ENCODE data around the gene SLC25A28.

The SLC25A28 gene

GRCh38 chr10:99647601-99648151 is 27.4 kb upstream of the SLC25A28 start:
- no peaks in the 10 kb centered on the region for H3K27me3 ChIP-seq (replicated peaks in 2 of 5; ENCODE audit: control insufficient read depth in 4 of 5, insufficient read depth in 5 of 5, low read length in 4 of 5)
- ChIA-PET POLR2A (no interaction called here), CTCF (interaction anchor here (1.2 kb wide), 2 partner anchors 10 to 33 kb away, joined by 4 to 6 read pairs; no protein-coding TSS in a partner anchor)
- H3K27ac ChIP-seq (ENCODE audit: insufficient read depth in 1 of 2, low read depth in 1 of 2, low read length in 2 of 2, poor library complexity in 1 of 2, severe bottlenecking in 2 of 2): no peak overlapping the region
- WGBS (ENCODE audit: insufficient coverage): no CpG with 5 or more reads among the region's 2 CpGs
- H3K4me3 ChIP-seq (ENCODE audit: control insufficient read depth in 1 of 7, extremely low read depth in 1 of 7, insufficient read depth in 4 of 7, low read depth in 2 of 7, low read length in 6 of 7): no peak overlapping the region
- peaks cover 0 to 3% (median 0%) of the 10 kb centered on the region in 5 experiments for H3K9me3 ChIP-seq (ENCODE audit: control extremely low read depth in 1 of 5, control insufficient read depth in 4 of 5, insufficient read depth in 2 of 5, low read depth in 1 of 5, low read length in 4 of 5)
- DNase-seq: no peak
- H3K4me1 ChIP-seq (ENCODE audit: control extremely low read depth in 1 of 4, control insufficient read depth in 4 of 4, insufficient read depth in 4 of 4, low read length in 3 of 4): no peaks in the 10 kb centered on the region
- no peaks in the 10 kb centered on the region for H3K36me3 ChIP-seq (ENCODE audit: control insufficient read depth in 4 of 4, insufficient read depth in 4 of 4, low read length in 3 of 4)

DNA sequence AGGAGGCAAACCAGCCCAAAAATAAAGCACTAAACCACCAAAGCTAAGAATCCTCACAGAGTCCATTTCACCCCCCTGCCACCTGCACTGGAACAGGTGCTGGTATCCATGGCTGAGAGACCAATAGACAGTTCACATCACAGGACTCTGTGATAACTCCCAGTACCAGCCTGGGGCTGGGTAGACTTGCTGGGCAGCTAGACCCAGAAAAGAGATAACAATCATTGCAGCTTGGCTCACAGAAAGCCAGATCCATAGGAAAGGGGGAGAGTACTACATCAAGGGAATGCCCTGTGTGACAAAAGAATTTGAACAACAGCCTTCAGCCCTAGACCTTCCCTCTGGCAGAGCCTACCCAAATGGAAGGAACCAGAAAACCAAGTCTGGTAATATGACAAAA is 13.6 kb upstream of the SLC25A28 start:
- CTCF ChIA-PET: interaction anchor here (1.3 to 5.7 kb wide), 7 partner anchors 13 to 198 kb away, joined by 3 to 96 read pairs (median 3); partner anchors contain the start of genes COX15 and CUTC
- Histone ChIP-seq H3K4me1 (ENCODE audit: control extremely low read depth in 1 of 4, control insufficient read depth in 4 of 4, insufficient read depth in 4 of 4, low read length in 3 of 4) (peaks cover 0 to 6% (median 3%) of the 10 kb centered on the region in 4 experiments), H3K27ac (ENCODE audit: insufficient read depth in 1 of 2, low read depth in 1 of 2, low read length in 2 of 2, poor library complexity in 1 of 2, severe bottlenecking in 2 of 2) (no peak overlapping the region), H3K4me3 (ENCODE audit: control insufficient read depth in 1 of 7, extremely low read depth in 1 of 7, insufficient read depth in 4 of 7, low read depth in 2 of 7, low read length in 6 of 7) (no peak overlapping the region), H3K27me3 (replicated peaks in 2 of 5; ENCODE audit: control insufficient read depth in 4 of 5, insufficient read depth in 5 of 5, low read length in 4 of 5) (no peaks in the 10 kb centered on the region), H3K9me3 (ENCODE audit: control extremely low read depth in 1 of 5, control insufficient read depth in 4 of 5, insufficient read depth in 2 of 5, low read depth in 1 of 5, low read length in 4 of 5) (no peaks in the 10 kb centered on the region), H3K36me3 (ENCODE audit: control insufficient read depth in 4 of 4, insufficient read depth in 4 of 4, low read length in 3 of 4) (no peaks in the 10 kb centered on the region)
- DNase-seq: no peak
- POLR2A ChIA-PET: no interaction called here

- Histone ChIP-seq H3K4me3 (ENCODE audit: control insufficient read depth in 1 of 7, extremely low read depth in 1 of 7, insufficient read depth in 4 of 7, low read depth in 2 of 7, low read length in 6 of 7) (no peak overlapping the region), H3K9me3 (ENCODE audit: control extremely low read depth in 1 of 5, control insufficient read depth in 4 of 5, insufficient read depth in 2 of 5, low read depth in 1 of 5, low read length in 4 of 5) (no peaks in the 10 kb centered on the region), H3K27ac (ENCODE audit: insufficient read depth in 1 of 2, low read depth in 1 of 2, low read length in 2 of 2, poor library complexity in 1 of 2, severe bottlenecking in 2 of 2) (no peak overlapping the region), H3K27me3 (replicated peaks in 2 of 5; ENCODE audit: control insufficient read depth in 4 of 5, insufficient read depth in 5 of 5, low read length in 4 of 5) (no peaks in the 10 kb centered on the region), H3K36me3 (ENCODE audit: control insufficient read depth in 4 of 4, insufficient read depth in 4 of 4, low read length in 3 of 4) (no peaks in the 10 kb centered on the region), H3K4me1 (ENCODE audit: control extremely low read depth in 1 of 4, control insufficient read depth in 4 of 4, insufficient read depth in 4 of 4, low read length in 3 of 4) (peaks cover 0 to 6% (median 3%) of the 10 kb centered on the region in 4 experiments)
- ChIA-PET POLR2A (interaction anchor here (0.6 kb wide), 1 partner anchor 8 kb away, joined by 3 read pairs; no protein-coding TSS in a partner anchor), CTCF (interaction anchor here (0.7 to 5.7 kb wide), 19 partner anchors 8 to 157 kb away, joined by 3 to 96 read pairs (median 5); partner anchors contain the start of gene ENTPD7)
- WGBS (ENCODE audit: insufficient coverage): no CpG with 5 or more reads among the region's 3 CpGs
- DNase-seq: no peak
Observed at GRCh38 chr10:99631496-99631895, 11.3 kb upstream of the SLC25A28 start.

DNA sequence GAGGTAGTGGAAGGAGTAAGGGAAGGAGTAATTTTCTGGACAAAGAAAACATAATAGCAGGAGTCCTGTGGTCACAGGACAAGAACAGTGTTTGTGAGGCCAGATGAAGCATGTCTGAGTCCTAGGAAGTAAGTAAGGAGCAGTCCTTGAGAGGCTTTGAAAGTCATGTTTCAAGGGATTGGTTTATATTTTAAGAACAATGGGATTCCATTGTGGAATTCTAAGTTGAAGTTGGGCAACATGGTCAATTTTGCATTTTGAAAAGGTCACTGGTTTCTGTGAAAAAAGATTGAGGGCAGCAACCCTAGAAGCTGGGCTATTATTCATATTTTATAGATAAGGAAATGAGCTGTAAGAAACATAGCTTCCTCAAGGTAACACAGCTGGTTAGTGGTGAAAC is 10.8 kb upstream of the SLC25A28 start:
- POLR2A ChIA-PET: interaction anchor here (0.6 kb wide), 1 partner anchor 9 kb away, joined by 3 read pairs; no protein-coding TSS in a partner anchor
- DNase-seq: no peak
- no peaks in the 10 kb centered on the region for H3K36me3 ChIP-seq (ENCODE audit: control insufficient read depth in 4 of 4, insufficient read depth in 4 of 4, low read length in 3 of 4)
- no peaks in the 10 kb centered on the region for H3K9me3 ChIP-seq (ENCODE audit: control extremely low read depth in 1 of 5, control insufficient read depth in 4 of 5, insufficient read depth in 2 of 5, low read depth in 1 of 5, low read length in 4 of 5)
- H3K27ac ChIP-seq (ENCODE audit: insufficient read depth in 1 of 2, low read depth in 1 of 2, low read length in 2 of 2, poor library complexity in 1 of 2, severe bottlenecking in 2 of 2): no peak overlapping the region
- no peaks in the 10 kb centered on the region for H3K27me3 ChIP-seq (replicated peaks in 2 of 5; ENCODE audit: control insufficient read depth in 4 of 5, insufficient read depth in 5 of 5, low read length in 4 of 5)
- H3K4me3 ChIP-seq (ENCODE audit: control insufficient read depth in 1 of 7, extremely low read depth in 1 of 7, insufficient read depth in 4 of 7, low read depth in 2 of 7, low read length in 6 of 7): no peak overlapping the region
- CTCF ChIA-PET: interaction anchor here (0.6 to 5.7 kb wide), 21 partner anchors 9 to 195 kb away, joined by 3 to 96 read pairs (median 5); partner anchors contain the start of gene ENTPD7
- H3K4me1 ChIP-seq (ENCODE audit: control extremely low read depth in 1 of 4, control insufficient read depth in 4 of 4, insufficient read depth in 4 of 4, low read length in 3 of 4): peaks cover 0 to 6% (median 3%) of the 10 kb centered on the region in 4 experiments

DNA sequence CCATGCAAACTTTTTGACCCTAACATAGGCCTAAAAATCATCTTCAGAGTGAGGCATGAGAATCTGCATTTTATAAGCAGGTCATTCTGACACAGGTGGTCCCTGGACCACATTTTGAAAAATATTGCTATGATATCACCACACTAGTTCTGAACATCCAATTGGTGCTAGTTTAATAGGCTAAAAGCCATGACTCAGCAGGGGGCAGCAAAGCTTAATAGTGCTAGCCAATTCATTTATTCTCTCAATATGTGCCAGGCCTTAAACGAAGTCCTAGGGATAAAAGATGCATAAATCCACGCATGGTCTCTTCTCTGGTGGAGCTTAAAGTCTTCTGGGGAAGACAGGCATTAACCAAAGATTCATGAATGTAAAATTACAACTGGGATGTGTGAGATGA is 10.2 kb upstream of the SLC25A28 start:
- Histone ChIP-seq H3K9me3 (ENCODE audit: control extremely low read depth in 1 of 5, control insufficient read depth in 4 of 5, insufficient read depth in 2 of 5, low read depth in 1 of 5, low read length in 4 of 5) (no peaks in the 10 kb centered on the region), H3K4me3 (ENCODE audit: control insufficient read depth in 1 of 7, extremely low read depth in 1 of 7, insufficient read depth in 4 of 7, low read depth in 2 of 7, low read length in 6 of 7) (no peak overlapping the region), H3K4me1 (ENCODE audit: control extremely low read depth in 1 of 4, control insufficient read depth in 4 of 4, insufficient read depth in 4 of 4, low read length in 3 of 4) (peaks cover 0 to 6% (median 3%) of the 10 kb centered on the region in 4 experiments), H3K27me3 (replicated peaks in 2 of 5; ENCODE audit: control insufficient read depth in 4 of 5, insufficient read depth in 5 of 5, low read length in 4 of 5) (no peaks in the 10 kb centered on the region), H3K36me3 (ENCODE audit: control insufficient read depth in 4 of 4, insufficient read depth in 4 of 4, low read length in 3 of 4) (no peaks in the 10 kb centered on the region), H3K27ac (ENCODE audit: insufficient read depth in 1 of 2, low read depth in 1 of 2, low read length in 2 of 2, poor library complexity in 1 of 2, severe bottlenecking in 2 of 2) (no peak overlapping the region)
- ChIA-PET POLR2A (no interaction called here), CTCF (interaction anchor here (0.6 to 5.7 kb wide), 20 partner anchors 9 to 195 kb away, joined by 3 to 96 read pairs (median 5); partner anchors contain the start of gene ENTPD7)
- peak; percentile 67 to 81 (median 77) for DNase-seq
- 30% methylated on average over 2 of the region's 2 CpGs for WGBS (ENCODE audit: insufficient coverage)

DNA sequence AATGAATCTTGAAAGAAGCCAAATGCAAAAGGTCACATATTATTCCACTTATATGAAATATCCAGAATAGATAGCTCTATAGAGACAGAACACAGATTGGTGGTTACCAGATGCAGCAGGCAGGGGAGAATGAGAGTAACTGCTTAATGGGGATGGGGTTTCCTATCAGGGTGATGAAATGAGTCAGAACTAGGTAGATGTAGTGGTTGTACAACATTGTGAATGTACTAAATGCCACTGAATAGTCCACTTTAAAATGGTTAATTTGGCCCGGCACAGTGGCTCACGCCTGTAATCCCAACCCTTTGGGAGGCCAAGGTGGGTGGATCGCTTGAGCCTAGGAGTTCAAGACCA is 9.4 kb upstream of the SLC25A28 start:
- no peak for DNase-seq
- no peaks in the 10 kb centered on the region for H3K9me3 ChIP-seq (ENCODE audit: control extremely low read depth in 1 of 5, control insufficient read depth in 4 of 5, insufficient read depth in 2 of 5, low read depth in 1 of 5, low read length in 4 of 5)
- H3K27ac ChIP-seq (ENCODE audit: insufficient read depth in 1 of 2, low read depth in 1 of 2, low read length in 2 of 2, poor library complexity in 1 of 2, severe bottlenecking in 2 of 2): no peak overlapping the region
- no peaks in the 10 kb centered on the region for H3K36me3 ChIP-seq (ENCODE audit: control insufficient read depth in 4 of 4, insufficient read depth in 4 of 4, low read length in 3 of 4)
- POLR2A ChIA-PET: no interaction called here
- H3K4me3 ChIP-seq (ENCODE audit: control insufficient read depth in 1 of 7, extremely low read depth in 1 of 7, insufficient read depth in 4 of 7, low read depth in 2 of 7, low read length in 6 of 7): no peak overlapping the region
- CTCF ChIA-PET: interaction anchor here (1.1 to 5.7 kb wide), 8 partner anchors 15 to 91 kb away, joined by 3 to 96 read pairs (median 8); partner anchors contain the start of gene ENTPD7
- 100% methylated on average over 1 of the region's 3 CpGs for WGBS (ENCODE audit: insufficient coverage)
- no peaks in the 10 kb centered on the region for H3K27me3 ChIP-seq (replicated peaks in 2 of 5; ENCODE audit: control insufficient read depth in 4 of 5, insufficient read depth in 5 of 5, low read length in 4 of 5)
- H3K4me1 ChIP-seq (ENCODE audit: control extremely low read depth in 1 of 4, control insufficient read depth in 4 of 4, insufficient read depth in 4 of 4, low read length in 3 of 4): peaks cover 0 to 6% (median 3%) of the 10 kb centered on the region in 4 experiments

GRCh38 chr10:99628923-99629624 is 8.8 kb upstream of the SLC25A28 start:
- no CpG with 5 or more reads among the region's 1 CpG for WGBS (ENCODE audit: insufficient coverage)

More at GRCh38 chr10:99628923-99629624, 8.8 kb upstream of the SLC25A28 start:
- Histone ChIP-seq H3K4me3 (ENCODE audit: control insufficient read depth in 1 of 7, extremely low read depth in 1 of 7, insufficient read depth in 4 of 7, low read depth in 2 of 7, low read length in 6 of 7) (no peak overlapping the region), H3K36me3 (ENCODE audit: control insufficient read depth in 4 of 4, insufficient read depth in 4 of 4, low read length in 3 of 4) (no peaks in the 10 kb centered on the region), H3K4me1 (ENCODE audit: control extremely low read depth in 1 of 4, control insufficient read depth in 4 of 4, insufficient read depth in 4 of 4, low read length in 3 of 4) (peaks cover 0 to 6% (median 3%) of the 10 kb centered on the region in 4 experiments), H3K27ac (ENCODE audit: insufficient read depth in 1 of 2, low read depth in 1 of 2, low read length in 2 of 2, poor library complexity in 1 of 2, severe bottlenecking in 2 of 2) (no peak overlapping the region), H3K27me3 (replicated peaks in 2 of 5; ENCODE audit: control insufficient read depth in 4 of 5, insufficient read depth in 5 of 5, low read length in 4 of 5) (no peaks in the 10 kb centered on the region), H3K9me3 (ENCODE audit: control extremely low read depth in 1 of 5, control insufficient read depth in 4 of 5, insufficient read depth in 2 of 5, low read depth in 1 of 5, low read length in 4 of 5) (no peaks in the 10 kb centered on the region)
- CTCF ChIA-PET: interaction anchor here (1.1 to 5.7 kb wide), 6 partner anchors 15 to 82 kb away, joined by 3 to 96 read pairs (median 8); partner anchors contain the start of gene ENTPD7
- POLR2A ChIA-PET: no interaction called here
- DNase-seq: no peak
